ENCODE results near the gene MYBPC2. TPM values are rescaled to one million over a fixed set of nuclear protein-coding genes. Genes with fewer than 3 reads are reported as not detected.

MYBPC2 gene
- total RNA-seq, 2 donors from 2014 or later, result not detected

DNA sequence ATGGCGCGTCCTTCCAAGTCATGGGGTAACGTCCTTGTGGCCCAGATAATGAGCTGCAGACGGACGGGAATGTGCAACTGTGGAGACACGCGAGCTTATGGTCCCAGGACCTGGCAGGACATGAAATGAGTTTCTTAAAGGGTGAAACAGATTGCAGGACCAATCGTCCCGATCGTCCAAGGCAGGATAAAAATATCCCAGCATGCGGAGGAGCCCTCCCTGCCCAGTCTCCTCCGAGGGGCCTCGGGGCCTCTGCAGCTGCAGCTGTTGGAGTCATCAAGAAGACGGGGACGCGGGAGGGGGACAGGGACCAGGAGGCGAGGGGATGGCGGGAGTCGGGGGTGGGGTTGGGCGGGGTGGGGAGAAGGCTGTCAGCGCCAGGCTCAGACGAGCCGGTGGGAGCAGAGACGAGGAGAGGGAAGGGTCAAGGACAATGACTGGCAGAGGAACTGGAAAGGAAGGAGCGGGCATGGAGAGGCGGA, 58.3 kb downstream of the MYBPC2 start:
- TF ChIP-seq, protein P1, sequence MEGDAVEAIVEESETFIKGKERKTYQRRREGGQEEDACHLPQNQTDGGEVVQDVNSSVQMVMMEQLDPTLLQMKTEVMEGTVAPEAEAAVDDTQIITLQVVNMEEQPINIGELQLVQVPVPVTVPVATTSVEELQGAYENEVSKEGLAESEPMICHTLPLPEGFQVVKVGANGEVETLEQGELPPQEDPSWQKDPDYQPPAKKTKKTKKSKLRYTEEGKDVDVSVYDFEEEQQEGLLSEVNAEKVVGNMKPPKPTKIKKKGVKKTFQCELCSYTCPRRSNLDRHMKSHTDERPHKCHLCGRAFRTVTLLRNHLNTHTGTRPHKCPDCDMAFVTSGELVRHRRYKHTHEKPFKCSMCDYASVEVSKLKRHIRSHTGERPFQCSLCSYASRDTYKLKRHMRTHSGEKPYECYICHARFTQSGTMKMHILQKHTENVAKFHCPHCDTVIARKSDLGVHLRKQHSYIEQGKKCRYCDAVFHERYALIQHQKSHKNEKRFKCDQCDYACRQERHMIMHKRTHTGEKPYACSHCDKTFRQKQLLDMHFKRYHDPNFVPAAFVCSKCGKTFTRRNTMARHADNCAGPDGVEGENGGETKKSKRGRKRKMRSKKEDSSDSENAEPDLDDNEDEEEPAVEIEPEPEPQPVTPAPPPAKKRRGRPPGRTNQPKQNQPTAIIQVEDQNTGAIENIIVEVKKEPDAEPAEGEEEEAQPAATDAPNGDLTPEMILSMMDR (IDR thresholded peaks at IDR 0.05), result no peak
- TF ChIP-seq POLR2A (IDR thresholded peaks at IDR 0.05), result no peak
- DNase-seq (no peak), ATAC-seq (no peak)
- WGBS, 2 donors, result 52 to 53% methylated on average over 26 of the region's 26 CpGs
- Histone ChIP-seq H3K27ac (no peak overlapping the region), H3K27me3 (no peaks in the 10 kb centered on the region), H3K4me1 (no peaks in the 10 kb centered on the region), H3K9me3 (no peaks in the 10 kb centered on the region), H3K36me3 (replicated peaks in 1 of 2; ENCODE audit: insufficient read depth in 1 of 2, low read depth in 2 of 2) (no peaks in the 10 kb centered on the region), H3K4me3 (no peak overlapping the region)
- intact Hi-C loops (cut with DNase I), result no loop called here

DNA sequence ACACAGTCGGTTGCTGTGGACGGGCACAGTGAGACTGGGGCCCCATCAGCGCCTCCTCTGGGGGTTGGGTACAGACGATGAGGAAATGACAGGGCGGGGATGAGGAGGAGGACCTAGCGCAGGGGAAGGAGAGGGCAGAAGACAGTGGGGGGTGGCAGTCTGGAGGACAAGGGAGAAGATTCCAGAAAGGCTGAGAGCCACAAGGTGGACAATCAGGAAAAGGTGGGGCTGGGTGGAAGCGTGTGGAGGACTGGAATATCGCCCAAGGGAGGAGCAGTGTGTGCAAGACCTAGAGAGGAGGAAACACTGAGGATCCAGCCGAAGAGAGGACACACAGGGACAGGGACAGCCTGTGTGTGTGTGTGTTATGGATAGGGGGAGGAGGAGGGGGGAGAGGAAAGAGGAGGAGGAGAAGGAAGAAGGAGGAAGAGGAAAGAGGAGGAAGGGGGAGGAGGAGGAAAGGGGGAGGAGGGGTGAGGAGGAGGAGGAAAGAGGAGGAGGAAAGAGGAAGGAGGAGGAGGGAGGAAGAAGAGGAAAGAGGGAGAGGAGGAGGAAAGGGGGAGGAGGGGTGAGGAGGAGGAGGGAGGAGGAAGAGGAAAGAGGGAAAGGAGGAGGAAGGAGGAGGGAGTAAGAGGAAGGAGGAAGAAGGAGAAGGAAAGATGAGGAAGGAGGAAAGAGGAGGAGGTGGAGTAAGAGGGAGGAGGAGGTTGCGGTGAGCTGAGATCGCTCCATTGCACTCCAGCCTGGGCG, 59.8 kb downstream of the MYBPC2 start:
- no peaks in the 10 kb centered on the region for H3K27me3 ChIP-seq
- DNase-seq (no peak), ATAC-seq (no peak)
- WGBS, 2 donors, result 22 to 28% methylated on average over 9 of the region's 12 CpGs
- intact Hi-C loops (cut with DNase I), result no loop called here
- H3K4me3 ChIP-seq, result no peak overlapping the region
- H3K9me3 ChIP-seq, result no peaks in the 10 kb centered on the region
- H3K4me1 ChIP-seq, result peaks cover 9% of the 10 kb centered on the region
- H3K27ac ChIP-seq, result no peak overlapping the region
- H3K36me3 ChIP-seq (replicated peaks in 1 of 2; ENCODE audit: insufficient read depth in 1 of 2, low read depth in 2 of 2), result no peaks in the 10 kb centered on the region
- no peak for TF ChIP-seq POLR2A (IDR thresholded peaks at IDR 0.05)
- TF ChIP-seq, protein P1 (IDR thresholded peaks at IDR 0.05), result no peak

DNA sequence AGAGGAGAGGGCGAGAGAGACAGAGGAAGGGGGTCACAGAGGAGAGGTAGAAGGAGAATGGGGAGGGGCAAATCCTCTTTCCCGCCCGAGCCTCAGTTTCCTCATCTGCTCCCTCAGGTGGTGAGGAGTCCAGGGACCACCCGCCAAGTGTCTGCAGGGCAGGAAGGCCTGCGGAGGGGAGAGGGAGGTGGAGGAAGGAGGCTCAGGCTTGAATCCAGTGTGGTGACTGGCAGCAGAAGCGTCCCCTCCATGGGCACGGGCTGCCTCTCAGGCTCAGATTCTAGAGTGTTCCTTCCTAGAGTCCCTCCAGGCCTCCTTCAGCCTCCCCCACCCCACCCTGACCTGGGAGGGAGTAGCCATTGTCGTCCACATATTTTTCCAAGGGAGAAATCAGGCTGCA, 60.5 kb downstream of the MYBPC2 start:
- ATAC-seq (no peak), DNase-seq (no peak)
- no peak overlapping the region for H3K27ac ChIP-seq
- H3K9me3 ChIP-seq, result no peaks in the 10 kb centered on the region
- no peaks in the 10 kb centered on the region for H3K36me3 ChIP-seq (replicated peaks in 1 of 2; ENCODE audit: insufficient read depth in 1 of 2, low read depth in 2 of 2)
- intact Hi-C loops (cut with DNase I), result no loop called here
- no peak overlapping the region for H3K4me3 ChIP-seq
- H3K4me1 ChIP-seq, result peaks cover 9% of the 10 kb centered on the region
- TF ChIP-seq POLR2A (IDR thresholded peaks at IDR 0.05), result no peak
- TF ChIP-seq, protein P1 (IDR thresholded peaks at IDR 0.05), result no peak
- WGBS, 2 donors, result 79 to 92% methylated on average over 8 of the region's 8 CpGs
- H3K27me3 ChIP-seq, result no peaks in the 10 kb centered on the region

DNA sequence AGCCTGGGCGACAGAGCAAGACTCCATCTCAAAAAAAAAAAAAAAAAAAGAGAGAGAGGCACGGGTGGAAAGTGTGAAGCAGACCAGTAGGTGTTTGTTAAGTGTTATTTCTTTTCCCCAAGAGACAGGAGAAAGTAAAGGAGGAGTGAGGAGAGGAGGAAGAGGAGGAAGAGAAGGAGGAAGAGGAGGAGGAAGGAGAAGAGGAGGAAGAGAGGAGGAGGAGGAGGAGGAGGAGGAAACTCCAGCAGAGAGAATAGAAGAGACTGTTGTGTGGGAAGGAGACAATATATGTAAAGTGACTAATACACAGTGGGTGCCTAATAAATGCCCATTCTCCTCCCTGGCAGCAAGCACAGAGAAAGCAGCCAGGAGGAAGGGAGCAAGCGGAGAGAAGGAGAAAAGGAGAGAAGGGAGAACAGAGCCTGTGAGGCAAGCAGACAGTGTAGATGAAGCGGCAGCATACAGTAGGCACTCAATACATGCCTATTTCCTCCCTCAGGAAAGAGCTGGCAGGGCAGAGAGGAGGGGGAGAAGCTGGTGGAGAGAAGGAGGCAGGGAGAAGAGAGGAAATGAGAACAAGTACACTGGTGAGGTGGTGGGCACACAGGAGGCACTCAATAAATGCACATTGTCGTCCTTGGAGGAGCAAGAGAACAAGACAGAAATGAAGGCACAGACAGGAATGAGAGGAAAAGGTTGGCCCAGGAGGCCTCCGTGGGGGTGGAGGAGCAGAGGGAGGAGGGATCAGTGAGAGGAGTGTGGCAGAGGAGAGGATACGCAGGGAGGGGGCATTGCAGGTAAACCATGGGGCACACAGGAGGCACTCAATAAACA, 61.7 kb downstream of the MYBPC2 start:
- DNase-seq (no peak), ATAC-seq (no peak)
- no peaks in the 10 kb centered on the region for H3K36me3 ChIP-seq (replicated peaks in 1 of 2; ENCODE audit: insufficient read depth in 1 of 2, low read depth in 2 of 2)
- H3K4me1 ChIP-seq, result peaks cover 9% of the 10 kb centered on the region
- H3K9me3 ChIP-seq, result no peaks in the 10 kb centered on the region
- intact Hi-C loops (cut with DNase I), result no loop called here
- no peak overlapping the region for H3K4me3 ChIP-seq
- 69 to 70% methylated on average over 7 of the region's 7 CpGs for WGBS, 2 donors
- H3K27ac ChIP-seq, result no peak overlapping the region
- no peaks in the 10 kb centered on the region for H3K27me3 ChIP-seq
- TF ChIP-seq, protein P1 (IDR thresholded peaks at IDR 0.05), result no peak
- TF ChIP-seq POLR2A (IDR thresholded peaks at IDR 0.05), result no peak
